ENCODE measurements around the gene RBM23.
A peak's percentile ranks its signal among the peaks of the same experiment; 100 is the strongest.
"Not testable (repeated sequence)": the region's sequence is repeated elsewhere in the genome, so short reads cannot be mapped to it uniquely, and the experiment has no call there.

The RBM23 gene

DNA sequence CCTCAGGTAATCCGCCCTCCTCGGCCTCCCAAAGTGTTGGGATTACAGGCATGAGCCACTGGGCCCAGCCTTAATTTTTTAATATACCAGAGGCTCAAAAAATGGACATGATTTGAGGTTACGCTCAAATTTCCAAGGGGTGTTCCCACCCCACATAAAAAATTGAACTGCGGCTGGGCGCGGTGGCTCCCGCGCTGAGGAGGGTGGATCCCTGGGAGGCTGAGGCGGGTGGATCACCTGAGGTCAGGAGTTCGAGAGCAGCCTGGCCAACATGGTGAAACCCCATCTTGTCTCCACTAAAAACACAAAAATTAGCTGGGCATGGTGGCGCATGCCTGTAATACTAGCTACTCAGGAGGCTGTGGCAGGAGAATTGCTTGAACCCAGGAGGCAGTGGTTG is 64.7 kb downstream of the RBM23 start:
- H3K4me3 ChIP-seq (ENCODE audit: low read length); H3K27me3 ChIP-seq (ENCODE audit: control insufficient read depth, insufficient read depth, low read length); H3K36me3 ChIP-seq (ENCODE audit: insufficient read depth, low read length); H3K4me2 ChIP-seq (ENCODE audit: low read length); H3K9me3 ChIP-seq (replicated peaks; ENCODE audit: low read length); H3K9ac ChIP-seq (ENCODE audit: low read depth, low read length): not testable (repeated sequence)
- peaks cover 40% of the 10 kb centered on the region for H3K4me1 ChIP-seq (ENCODE audit: control insufficient read depth, insufficient read depth, low read length)

DNA sequence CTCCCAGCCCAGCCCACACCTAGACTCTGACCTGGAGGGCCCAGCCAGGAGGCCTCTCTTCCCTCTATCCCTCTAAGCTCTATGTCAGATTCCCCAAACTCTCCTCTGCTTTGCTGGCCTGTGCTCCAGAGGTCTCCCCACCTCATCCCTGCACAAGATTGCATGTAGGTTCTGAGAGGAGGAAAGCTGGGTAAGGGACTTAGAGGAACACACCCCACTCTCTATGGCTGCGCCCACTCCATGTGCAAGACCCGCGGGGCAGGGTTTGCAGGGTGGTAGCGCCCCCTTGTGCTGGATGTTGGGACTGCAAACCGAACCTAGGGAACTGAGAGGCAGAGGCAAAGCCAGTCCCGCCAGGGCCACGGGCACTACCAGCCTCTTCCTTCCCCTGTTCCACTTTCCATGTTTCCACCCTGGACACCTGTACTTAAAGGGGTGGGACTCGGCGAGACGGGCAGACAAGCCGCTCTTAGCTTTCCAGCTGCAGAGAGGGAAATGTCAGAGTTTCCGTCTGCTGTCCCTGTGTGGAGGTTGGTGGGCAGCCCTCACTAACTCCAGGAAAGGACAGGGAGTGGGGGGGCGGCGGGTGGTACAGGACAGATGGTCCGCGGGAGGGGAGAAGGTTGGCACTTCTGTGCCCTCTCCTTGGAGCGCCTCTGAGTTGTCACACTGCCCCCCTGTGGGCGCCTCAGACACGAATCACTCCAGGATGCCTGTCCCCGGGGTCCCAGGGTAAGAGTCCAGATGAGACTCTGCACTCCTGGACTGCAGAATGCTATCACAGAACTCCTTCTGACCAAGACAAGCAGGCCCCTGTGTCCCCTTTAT is 65.8 kb downstream of the RBM23 start:
- Histone ChIP-seq H3K4me2 (ENCODE audit: low read length) (peak overlapping the region; percentile 95), H3K9me3 (replicated peaks; ENCODE audit: low read length) (no peaks in the 10 kb centered on the region), H3K9ac (ENCODE audit: low read depth, low read length) (peak overlapping the region; percentile 88), H3K27me3 (ENCODE audit: control insufficient read depth, insufficient read depth, low read length) (no peaks in the 10 kb centered on the region), H3K4me1 (ENCODE audit: control insufficient read depth, insufficient read depth, low read length) (peaks cover 51% of the 10 kb centered on the region), H3K36me3 (ENCODE audit: insufficient read depth, low read length) (no peaks in the 10 kb centered on the region), H3K4me3 (ENCODE audit: low read length) (peak overlapping the region; percentile 71)

DNA sequence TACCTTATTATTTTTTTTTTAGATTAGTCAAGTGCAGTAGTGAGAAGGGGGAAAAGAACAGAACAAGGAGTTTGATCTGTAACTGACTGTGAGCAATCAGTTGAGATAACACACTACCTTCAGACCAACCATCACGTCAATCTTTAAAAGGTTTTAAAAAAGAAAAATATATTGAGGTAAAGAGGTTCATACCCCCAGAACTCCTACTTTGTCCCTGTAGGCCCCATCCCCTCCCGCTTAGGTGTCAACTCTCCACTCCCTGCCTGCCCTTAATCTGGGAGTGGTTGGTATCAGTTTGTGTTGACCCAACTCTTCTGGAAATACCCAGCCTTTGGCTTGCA is 66.4 kb downstream of the RBM23 start:
- H3K27me3 ChIP-seq (ENCODE audit: control insufficient read depth, insufficient read depth, low read length) = no peaks in the 10 kb centered on the region
- no peaks in the 10 kb centered on the region for H3K9me3 ChIP-seq (replicated peaks; ENCODE audit: low read length)
- H3K4me2 ChIP-seq (ENCODE audit: low read length) = peak overlapping the region; percentile 95
- peaks cover 5% of the 10 kb centered on the region for H3K36me3 ChIP-seq (ENCODE audit: insufficient read depth, low read length)
- peaks cover 57% of the 10 kb centered on the region for H3K4me1 ChIP-seq (ENCODE audit: control insufficient read depth, insufficient read depth, low read length)
- H3K4me3 ChIP-seq (ENCODE audit: low read length) = no peak overlapping the region
- H3K9ac ChIP-seq (ENCODE audit: low read depth, low read length) = peak overlapping the region; percentile 88

DNA sequence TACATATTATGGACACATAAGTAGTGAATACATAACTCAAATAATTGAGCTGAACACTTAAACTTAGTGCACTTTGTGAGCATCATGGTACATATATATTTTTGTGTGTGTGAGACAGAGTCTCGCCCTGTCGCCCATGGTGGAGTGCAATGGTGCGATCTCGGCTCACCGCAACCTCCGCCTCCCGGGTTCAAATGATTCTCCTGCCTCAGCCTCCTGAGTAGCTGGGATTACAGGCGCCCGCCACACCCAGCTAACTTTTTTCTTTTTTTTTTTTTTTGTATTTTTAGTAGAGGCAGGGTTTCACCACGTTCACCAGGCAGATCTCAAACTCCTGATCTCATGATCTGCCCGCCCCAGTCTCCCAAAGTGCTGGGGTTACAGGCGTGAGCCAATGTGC is 66.8 kb downstream of the RBM23 start:
- not testable (repeated sequence) for H3K36me3 ChIP-seq (ENCODE audit: insufficient read depth, low read length); H3K4me2 ChIP-seq (ENCODE audit: low read length); H3K4me3 ChIP-seq (ENCODE audit: low read length); H3K9me3 ChIP-seq (replicated peaks; ENCODE audit: low read length); H3K27me3 ChIP-seq (ENCODE audit: control insufficient read depth, insufficient read depth, low read length)
- Histone ChIP-seq H3K9ac (ENCODE audit: low read depth, low read length) (peak overlapping the region; percentile 88), H3K4me1 (ENCODE audit: control insufficient read depth, insufficient read depth, low read length) (peaks cover 58% of the 10 kb centered on the region)

DNA sequence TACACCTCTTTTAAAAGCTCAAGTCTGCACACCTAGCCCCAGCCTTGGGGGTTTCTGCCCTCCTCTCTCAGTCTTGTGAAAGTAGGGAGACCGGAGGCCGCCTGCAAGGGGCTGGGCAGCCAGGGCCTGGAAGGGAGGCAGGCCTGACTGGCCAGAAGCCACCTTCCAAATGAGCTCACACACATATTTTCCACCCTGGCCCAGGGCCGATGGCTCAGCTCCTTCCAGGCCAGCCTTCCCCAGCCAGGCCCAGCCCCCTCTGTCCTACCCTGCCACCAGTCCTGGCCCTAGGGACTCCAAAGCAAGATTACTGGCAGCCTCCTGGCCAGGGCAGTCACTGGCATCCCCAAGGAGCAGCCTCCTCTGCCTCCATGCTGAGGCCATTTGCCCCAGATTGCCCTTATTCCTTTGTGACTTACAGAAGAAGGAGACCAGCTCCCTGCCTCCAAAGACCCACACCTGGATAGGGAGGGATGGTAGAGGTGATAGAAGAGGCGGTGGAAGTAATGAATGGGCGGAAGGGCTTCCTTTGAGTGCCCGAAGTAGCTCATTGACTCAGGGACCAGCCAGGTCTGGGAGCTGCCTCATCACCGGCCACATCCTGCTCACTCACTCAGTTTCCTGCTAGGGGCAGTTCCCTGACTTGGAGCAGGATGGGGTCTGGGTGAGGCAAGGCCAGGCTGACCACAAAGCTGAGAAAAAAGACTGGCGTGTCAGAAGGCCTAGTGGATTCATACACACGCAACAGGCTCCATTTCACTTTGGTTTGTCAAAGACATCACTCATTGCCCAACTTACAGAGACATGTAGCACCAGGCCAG is 67.8 kb downstream of the RBM23 start:
- peaks cover 68% of the 10 kb centered on the region for H3K4me1 ChIP-seq (ENCODE audit: control insufficient read depth, insufficient read depth, low read length)
- peaks cover 14% of the 10 kb centered on the region for H3K36me3 ChIP-seq (ENCODE audit: insufficient read depth, low read length)
- peak overlapping the region; percentile 80 for H3K4me2 ChIP-seq (ENCODE audit: low read length)
- H3K9ac ChIP-seq (ENCODE audit: low read depth, low read length) = peak overlapping the region; percentile 88
- H3K9me3 ChIP-seq (replicated peaks; ENCODE audit: low read length) = no peaks in the 10 kb centered on the region
- H3K4me3 ChIP-seq (ENCODE audit: low read length) = peak overlapping the region; percentile 58
- no peaks in the 10 kb centered on the region for H3K27me3 ChIP-seq (ENCODE audit: control insufficient read depth, insufficient read depth, low read length)

DNA sequence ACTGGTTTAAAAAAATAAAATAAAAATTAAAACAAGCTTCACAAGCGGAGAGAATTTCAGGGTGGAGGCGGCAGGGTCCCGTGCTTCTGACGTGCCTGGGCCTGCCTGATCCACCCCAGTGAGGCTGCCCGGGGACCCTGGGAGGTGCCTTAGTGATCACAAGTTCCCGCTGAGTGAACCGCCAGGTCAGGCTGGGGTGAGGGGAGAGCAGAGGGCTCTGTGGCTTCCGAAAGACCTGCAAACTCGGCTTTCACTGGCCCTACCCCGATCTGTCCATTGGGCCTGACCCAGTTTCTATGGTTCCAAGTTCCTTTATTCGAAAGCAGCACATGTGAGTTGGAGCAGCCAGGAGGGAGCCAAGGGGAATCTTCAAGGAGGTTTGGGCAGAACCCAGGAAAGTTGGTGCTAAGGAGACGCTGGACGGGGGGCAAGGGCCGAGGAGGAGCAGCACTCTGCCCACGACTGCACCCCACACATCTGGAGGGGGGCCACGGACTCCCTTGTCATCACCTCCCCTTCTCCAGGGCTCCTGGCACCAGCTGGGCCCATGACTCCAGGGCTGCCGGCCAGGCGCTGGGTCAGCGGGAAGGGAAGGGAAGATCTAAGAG is 69.6 kb downstream of the RBM23 start:
- H3K9ac ChIP-seq (ENCODE audit: low read depth, low read length) = peak overlapping the region; percentile 76
- H3K27me3 ChIP-seq (ENCODE audit: control insufficient read depth, insufficient read depth, low read length) = no peaks in the 10 kb centered on the region
- H3K4me1 ChIP-seq (ENCODE audit: control insufficient read depth, insufficient read depth, low read length) = peaks cover 72% of the 10 kb centered on the region
- no peak overlapping the region for H3K4me3 ChIP-seq (ENCODE audit: low read length)
- H3K9me3 ChIP-seq (replicated peaks; ENCODE audit: low read length) = no peaks in the 10 kb centered on the region
- H3K36me3 ChIP-seq (ENCODE audit: insufficient read depth, low read length) = peaks cover 31% of the 10 kb centered on the region
- H3K4me2 ChIP-seq (ENCODE audit: low read length) = peak overlapping the region; percentile 55

DNA sequence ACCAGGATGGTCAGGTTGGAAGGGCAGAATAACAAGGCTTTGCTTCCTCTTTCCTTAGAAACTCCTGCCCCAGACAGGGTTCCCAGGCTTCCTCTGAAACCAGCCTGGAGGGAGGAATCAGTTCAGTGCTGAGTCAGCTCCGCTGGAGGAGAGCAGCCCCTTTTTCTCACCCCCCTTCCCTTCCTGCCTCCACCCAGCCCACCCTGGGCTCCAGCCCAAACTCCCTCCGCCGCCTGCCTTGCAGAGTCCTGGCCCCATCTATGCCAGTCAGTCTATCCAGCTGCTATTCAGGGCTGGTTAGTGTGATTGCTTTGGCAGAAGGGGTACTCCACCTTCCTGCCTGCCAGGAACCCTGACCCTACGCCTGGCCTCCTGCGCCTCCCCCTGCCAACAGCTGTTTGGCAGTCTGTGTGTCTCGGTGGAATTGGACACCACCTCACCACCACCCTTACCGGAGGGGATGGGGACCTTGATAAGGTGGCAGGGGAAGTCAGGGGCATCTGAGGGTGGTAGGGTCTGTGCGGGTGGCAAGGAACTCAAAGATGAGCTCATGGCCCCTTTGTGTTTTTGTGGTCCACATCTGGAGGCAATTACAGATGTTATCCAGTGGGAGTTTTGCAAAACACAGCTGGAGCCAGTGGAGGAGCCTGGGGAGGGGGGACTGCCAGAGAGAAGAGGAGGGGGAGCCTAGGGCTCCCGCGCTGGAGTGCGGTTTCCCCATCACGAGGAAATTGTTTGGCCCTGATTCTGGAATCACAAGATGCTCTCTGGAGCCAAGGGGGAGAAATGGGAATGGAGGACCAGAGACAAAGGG is 70.4 kb downstream of the RBM23 start:
- peaks cover 72% of the 10 kb centered on the region for H3K4me1 ChIP-seq (ENCODE audit: control insufficient read depth, insufficient read depth, low read length)

DNA sequence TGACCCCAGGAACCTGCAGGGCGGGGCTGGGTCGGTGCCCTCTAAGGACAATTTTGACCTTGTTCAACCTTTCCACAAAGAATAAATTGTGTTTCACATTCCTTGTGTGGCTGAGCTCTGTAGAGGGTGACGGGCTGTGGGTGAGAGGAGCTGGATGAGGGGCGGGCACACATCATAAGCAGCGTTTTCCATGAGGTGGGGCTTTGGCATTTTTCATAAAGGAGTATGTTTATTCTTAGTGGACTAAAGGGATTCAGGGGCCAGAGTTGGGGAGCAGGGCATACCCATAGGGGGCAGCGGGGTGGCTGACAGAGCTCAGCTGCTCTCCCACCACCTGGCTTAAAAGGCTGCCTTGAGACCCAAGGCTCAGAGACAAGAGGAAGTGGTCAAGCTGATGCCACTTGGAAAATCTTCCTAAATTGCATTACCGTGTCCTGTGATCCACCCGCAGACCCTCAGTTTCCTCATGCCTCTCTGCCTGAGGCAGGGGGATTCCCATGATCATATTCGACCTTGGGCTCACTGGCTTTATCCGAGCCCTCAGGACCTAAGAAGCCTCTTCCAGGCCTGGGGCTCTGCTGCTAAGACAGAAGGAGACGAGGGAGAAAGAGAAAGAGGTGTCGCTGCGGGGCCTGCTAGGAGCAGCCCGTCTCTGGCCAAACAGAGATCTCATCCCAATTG is 71.1 kb downstream of the RBM23 start:
- H3K36me3 ChIP-seq (ENCODE audit: insufficient read depth, low read length) = peaks cover 43% of the 10 kb centered on the region
- peaks cover 67% of the 10 kb centered on the region for H3K4me1 ChIP-seq (ENCODE audit: control insufficient read depth, insufficient read depth, low read length)
- H3K9ac ChIP-seq (ENCODE audit: low read depth, low read length) = peak overlapping the region; percentile 76
- no peaks in the 10 kb centered on the region for H3K27me3 ChIP-seq (ENCODE audit: control insufficient read depth, insufficient read depth, low read length)
- peak overlapping the region; percentile 13 for H3K4me3 ChIP-seq (ENCODE audit: low read length)
- peak overlapping the region; percentile 55 for H3K4me2 ChIP-seq (ENCODE audit: low read length)
- H3K9me3 ChIP-seq (replicated peaks; ENCODE audit: low read length) = no peaks in the 10 kb centered on the region

More for the DNA sequence above, 70.4 kb downstream of the RBM23 start:
- Histone ChIP-seq H3K9me3 (replicated peaks; ENCODE audit: low read length) (no peaks in the 10 kb centered on the region), H3K4me2 (ENCODE audit: low read length) (peak overlapping the region; percentile 55), H3K36me3 (ENCODE audit: insufficient read depth, low read length) (peaks cover 36% of the 10 kb centered on the region), H3K9ac (ENCODE audit: low read depth, low read length) (peak overlapping the region; percentile 76), H3K27me3 (ENCODE audit: control insufficient read depth, insufficient read depth, low read length) (no peaks in the 10 kb centered on the region), H3K4me3 (ENCODE audit: low read length) (peak overlapping the region; percentile 13)

DNA sequence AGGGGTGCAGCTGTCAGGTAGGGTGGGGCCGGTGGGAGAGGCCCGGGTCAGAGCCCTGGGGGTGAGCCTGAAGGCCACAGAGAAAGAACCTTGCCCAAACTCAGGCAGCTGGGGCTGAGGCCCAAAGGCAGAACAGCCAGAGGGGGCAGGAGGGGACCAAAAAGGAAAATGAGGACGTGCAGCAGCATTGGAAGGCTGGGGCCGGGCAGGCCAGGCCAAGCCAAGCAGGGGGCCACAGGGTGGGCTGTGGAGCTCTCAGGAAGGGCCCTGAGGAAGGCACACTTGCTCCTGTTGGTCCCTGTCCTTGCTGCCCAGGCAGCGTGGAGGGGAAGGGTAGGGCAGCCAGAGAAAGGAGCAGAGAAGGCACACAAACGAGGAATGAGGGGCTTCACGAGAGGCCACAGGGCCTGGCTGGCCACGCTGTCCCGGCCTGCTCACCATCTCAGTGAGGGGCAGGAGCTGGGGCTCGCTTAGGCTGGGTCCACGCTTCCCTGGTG is 72.1 kb downstream of the RBM23 start:
- no peak overlapping the region for H3K4me2 ChIP-seq (ENCODE audit: low read length)
- peak overlapping the region; percentile 42 for H3K9ac ChIP-seq (ENCODE audit: low read depth, low read length)
- peaks cover 53% of the 10 kb centered on the region for H3K36me3 ChIP-seq (ENCODE audit: insufficient read depth, low read length)
- H3K4me3 ChIP-seq (ENCODE audit: low read length) = no peak overlapping the region
- no peaks in the 10 kb centered on the region for H3K9me3 ChIP-seq (replicated peaks; ENCODE audit: low read length)
- H3K27me3 ChIP-seq (ENCODE audit: control insufficient read depth, insufficient read depth, low read length) = no peaks in the 10 kb centered on the region
- H3K4me1 ChIP-seq (ENCODE audit: control insufficient read depth, insufficient read depth, low read length) = peaks cover 57% of the 10 kb centered on the region

DNA sequence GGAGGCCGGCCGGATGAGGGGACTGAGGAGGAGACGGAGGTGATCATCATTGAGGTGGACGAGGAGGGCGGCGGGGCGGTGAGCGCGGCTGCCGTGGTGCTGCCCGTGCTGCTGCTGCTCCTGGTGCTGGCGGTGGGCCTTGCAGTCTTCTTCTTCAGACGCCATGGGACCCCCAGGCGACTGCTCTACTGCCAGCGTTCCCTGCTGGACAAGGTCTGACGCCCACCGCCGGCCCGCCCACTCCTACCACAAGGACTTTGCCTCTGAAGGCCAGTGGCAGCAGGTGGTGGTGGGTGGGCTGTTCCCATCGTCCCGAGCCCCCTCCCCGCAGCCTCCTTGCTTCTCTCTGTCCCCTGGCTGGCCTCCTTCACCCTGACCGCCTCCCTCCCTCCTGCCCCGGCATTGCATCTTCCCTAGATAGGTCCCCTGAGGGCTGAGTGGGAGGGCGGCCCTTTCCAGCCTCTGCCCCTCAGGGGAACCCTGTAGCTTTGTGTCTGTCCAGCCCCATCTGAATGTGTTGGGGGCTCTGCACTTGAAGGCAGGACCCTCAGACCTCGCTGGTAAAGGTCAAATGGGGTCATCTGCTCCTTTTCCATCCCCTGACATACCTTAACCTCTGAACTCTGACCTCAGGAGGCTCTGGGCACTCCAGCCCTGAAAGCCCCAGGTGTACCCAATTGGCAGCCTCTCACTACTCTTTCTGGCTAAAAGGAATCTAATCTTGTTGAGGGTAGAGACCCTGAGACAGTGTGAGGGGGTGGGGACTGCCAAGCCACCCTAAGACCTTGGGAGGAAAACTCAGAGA is 72.9 kb downstream of the RBM23 start:
- Histone ChIP-seq H3K36me3 (ENCODE audit: insufficient read depth, low read length) (peaks cover 61% of the 10 kb centered on the region), H3K9ac (ENCODE audit: low read depth, low read length) (peak overlapping the region; percentile 42)

More for the DNA sequence above, 72.9 kb downstream of the RBM23 start:
- no peaks in the 10 kb centered on the region for H3K27me3 ChIP-seq (ENCODE audit: control insufficient read depth, insufficient read depth, low read length)
- no peaks in the 10 kb centered on the region for H3K9me3 ChIP-seq (replicated peaks; ENCODE audit: low read length)
- H3K4me2 ChIP-seq (ENCODE audit: low read length) = no peak overlapping the region
- no peak overlapping the region for H3K4me3 ChIP-seq (ENCODE audit: low read length)
- H3K4me1 ChIP-seq (ENCODE audit: control insufficient read depth, insufficient read depth, low read length) = peaks cover 49% of the 10 kb centered on the region

All from skeletal muscle satellite cell (primary cell).